NCI-H2196 treated with DMSO at 0.1 percent for 48 hours (cell line): ENCODE measurements around the gene TSPAN5.
"Not testable (repeated sequence)": the region's sequence is repeated elsewhere in the genome, so short reads cannot be mapped to it uniquely, and the experiment has no call there.

Experiments used
- DNase-seq: peaks from one replicate; lab custom pipeline; 2025; ENCODE audit not compliant: unreplicated experiment; lab: John Stamatoyannopoulos, UW

The TSPAN5 gene

GRCh38 chr4:98658287-98659105 lies at the start of gene TSPAN5:
Gene TSPAN5 (minus strand): TSS chr4:98658611.
- peak; percentile 2 for DNase-seq

- no peak for DNase-seq
Measured at GRCh38 chr4:98706935-98707334, 48.5 kb upstream of the TSPAN5 start.

GRCh38 chr4:98706200-98706813 lies 47.9 kb upstream of the TSPAN5 start:
- no peak for DNase-seq

GRCh38 chr4:98705586-98705985 lies 47.2 kb upstream of the TSPAN5 start:
- DNase-seq = not testable (repeated sequence)

- DNase-seq = no peak
Measured at GRCh38 chr4:98700656-98701055, 42.2 kb upstream of the TSPAN5 start.

- DNase-seq = no peak
Measured at GRCh38 chr4:98694076-98694475, 35.7 kb upstream of the TSPAN5 start.

GRCh38 chr4:98692411-98692810 lies 34.0 kb upstream of the TSPAN5 start:
- DNase-seq = no peak

- DNase-seq = no peak
Measured at GRCh38 chr4:98691588-98691987, 33.2 kb upstream of the TSPAN5 start.

GRCh38 chr4:98689507-98690174 lies 31.2 kb upstream of the TSPAN5 start:
- DNase-seq = no peak

GRCh38 chr4:98688411-98689290 lies 30.2 kb upstream of the TSPAN5 start:
- DNase-seq = no peak

- DNase-seq = no peak
Measured at GRCh38 chr4:98687876-98688275, 29.5 kb upstream of the TSPAN5 start.

GRCh38 chr4:98686847-98687246 lies 28.4 kb upstream of the TSPAN5 start:
- DNase-seq = no peak

GRCh38 chr4:98686043-98686707 lies 27.8 kb upstream of the TSPAN5 start:
- DNase-seq = no peak

- DNase-seq = no peak
Measured at GRCh38 chr4:98685225-98686042, 27.0 kb upstream of the TSPAN5 start.

- DNase-seq = no peak
Measured at GRCh38 chr4:98682719-98683118, 24.3 kb upstream of the TSPAN5 start.

- DNase-seq = no peak
Measured at GRCh38 chr4:98680806-98681205, 22.4 kb upstream of the TSPAN5 start.

- no peak for DNase-seq
Measured at GRCh38 chr4:98679738-98680137, 21.3 kb upstream of the TSPAN5 start.

- no peak for DNase-seq
Measured at GRCh38 chr4:98677799-98678198, 19.4 kb upstream of the TSPAN5 start.

- DNase-seq = no peak
Measured at GRCh38 chr4:98674404-98675173, 16.2 kb upstream of the TSPAN5 start.
